ENCODE data around the gene NPIPA7.
"Not testable (repeated sequence)": the region's sequence is repeated elsewhere in the genome, so short reads cannot be mapped to it uniquely, and the experiment has no call there.

GRCh38 chr16:16399685-16400084 is 20.7 kb downstream of the NPIPA7 start:
- not testable (repeated sequence) for TF ChIP-seq CTCF (conservative IDR thresholded peaks at IDR 0.05; ENCODE audit: low read depth, low read length); EZH2 (IDR thresholded peaks at IDR 0.05; ENCODE audit: low read length, unreplicated experiment)

All from PC-3 (cell line).